ENCODE measurements around the gene STAMBPL1. TPM values are rescaled to one million over a fixed set of nuclear protein-coding genes. Genes with fewer than 3 reads are reported as not detected.
A peak's percentile ranks its signal among the peaks of the same experiment; 100 is the strongest.
"Not testable (repeated sequence)": the region's sequence is repeated elsewhere in the genome, so short reads cannot be mapped to it uniquely, and the experiment has no call there.

STAMBPL1 gene
- total RNA-seq, 1 donor from 2014 or later: 6.8 TPM

DNA sequence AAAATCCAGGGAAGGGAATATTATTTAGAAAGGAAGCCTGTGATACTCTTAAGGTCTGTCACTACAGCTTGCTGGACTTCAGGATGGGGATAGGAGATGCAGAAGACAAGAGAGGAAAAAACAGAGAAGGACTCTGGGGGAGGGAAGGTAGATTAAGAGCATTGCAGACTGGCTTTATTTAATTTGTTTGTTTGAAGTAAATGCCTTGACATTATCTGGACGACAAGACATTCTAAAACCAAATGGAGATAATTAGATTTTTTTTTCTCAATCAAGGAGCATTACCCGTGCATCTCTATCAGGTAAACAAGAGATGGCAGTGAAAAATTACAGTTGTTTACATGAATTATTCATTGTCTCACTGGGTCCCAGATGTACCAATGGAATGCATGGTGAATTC, 48.2 kb downstream of the STAMBPL1 start:
- no peak for DNase-seq
- Histone ChIP-seq H3K9me3 (no peaks in the 10 kb centered on the region), H3K36me3 (no peaks in the 10 kb centered on the region), H3K4me3 (no peak overlapping the region), H3K27ac (no peak overlapping the region), H3K27me3 (no peaks in the 10 kb centered on the region), H3K4me1 (peaks cover 6% of the 10 kb centered on the region)
- no peak for ATAC-seq
- intact Hi-C loops (cut with DNase I): no loop called here
- TF ChIP-seq, protein P1, sequence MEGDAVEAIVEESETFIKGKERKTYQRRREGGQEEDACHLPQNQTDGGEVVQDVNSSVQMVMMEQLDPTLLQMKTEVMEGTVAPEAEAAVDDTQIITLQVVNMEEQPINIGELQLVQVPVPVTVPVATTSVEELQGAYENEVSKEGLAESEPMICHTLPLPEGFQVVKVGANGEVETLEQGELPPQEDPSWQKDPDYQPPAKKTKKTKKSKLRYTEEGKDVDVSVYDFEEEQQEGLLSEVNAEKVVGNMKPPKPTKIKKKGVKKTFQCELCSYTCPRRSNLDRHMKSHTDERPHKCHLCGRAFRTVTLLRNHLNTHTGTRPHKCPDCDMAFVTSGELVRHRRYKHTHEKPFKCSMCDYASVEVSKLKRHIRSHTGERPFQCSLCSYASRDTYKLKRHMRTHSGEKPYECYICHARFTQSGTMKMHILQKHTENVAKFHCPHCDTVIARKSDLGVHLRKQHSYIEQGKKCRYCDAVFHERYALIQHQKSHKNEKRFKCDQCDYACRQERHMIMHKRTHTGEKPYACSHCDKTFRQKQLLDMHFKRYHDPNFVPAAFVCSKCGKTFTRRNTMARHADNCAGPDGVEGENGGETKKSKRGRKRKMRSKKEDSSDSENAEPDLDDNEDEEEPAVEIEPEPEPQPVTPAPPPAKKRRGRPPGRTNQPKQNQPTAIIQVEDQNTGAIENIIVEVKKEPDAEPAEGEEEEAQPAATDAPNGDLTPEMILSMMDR (IDR thresholded peaks at IDR 0.05): no peak

DNA sequence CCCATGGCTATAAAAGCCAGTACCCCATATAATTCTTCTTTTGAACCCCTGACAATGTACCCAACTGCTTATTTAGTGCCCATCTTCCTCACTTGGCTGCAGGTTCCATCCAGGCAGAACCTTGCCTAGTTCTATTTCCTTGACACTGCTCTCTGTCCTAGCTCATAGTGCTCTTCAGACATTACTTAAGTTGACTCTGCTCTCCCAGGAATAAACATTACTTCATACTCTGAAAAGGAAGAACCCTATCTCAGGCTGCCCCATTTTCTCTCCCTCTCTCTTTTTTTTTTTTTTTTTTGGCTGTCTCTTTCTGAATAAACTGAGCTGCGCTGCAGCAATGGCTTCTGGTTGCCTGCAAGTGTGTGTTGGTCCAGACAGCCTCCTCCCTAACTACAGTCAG, 51.5 kb downstream of the STAMBPL1 start:
- intact Hi-C loops (cut with DNase I): loop anchor here (10.0 kb wide), 2 partner anchors 97 to 283 kb away; no protein-coding TSS in a partner anchor
- DNase-seq (no peak), ATAC-seq (no peak)
- H3K27ac ChIP-seq: no peak overlapping the region
- no peaks in the 10 kb centered on the region for H3K27me3 ChIP-seq
- TF ChIP-seq, protein P1 (IDR thresholded peaks at IDR 0.05): no peak
- no peak overlapping the region for H3K4me3 ChIP-seq
- H3K9me3 ChIP-seq: no peaks in the 10 kb centered on the region
- H3K36me3 ChIP-seq: peaks cover under 1% of the 10 kb centered on the region
- H3K4me1 ChIP-seq: peaks cover 14% of the 10 kb centered on the region

DNA sequence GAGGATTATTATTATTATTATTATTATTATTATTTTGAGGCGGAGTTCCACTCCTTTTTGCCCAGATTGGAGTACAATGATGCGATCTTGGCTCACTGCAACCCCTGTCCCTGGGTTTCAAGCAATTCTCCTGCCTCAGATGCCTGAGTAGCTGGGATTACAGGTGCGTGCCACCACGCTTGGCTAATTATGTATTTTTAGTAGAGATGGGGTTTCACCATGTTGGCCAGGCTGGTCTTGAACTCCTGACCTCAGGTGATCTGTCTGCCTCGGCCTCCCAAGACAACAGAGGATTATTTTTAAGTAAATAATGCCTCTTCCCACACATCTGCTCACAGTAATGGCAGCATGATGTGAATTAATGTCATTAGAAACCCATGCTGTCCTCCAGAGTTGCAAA, 52.0 kb downstream of the STAMBPL1 start:
- H3K27me3 ChIP-seq, DNase-seq, H3K27ac ChIP-seq, H3K4me3 ChIP-seq, ATAC-seq, H3K36me3 ChIP-seq, H3K9me3 ChIP-seq: not testable (repeated sequence)
- peaks cover 14% of the 10 kb centered on the region for H3K4me1 ChIP-seq
- intact Hi-C loops (cut with DNase I): loop anchor here (10.0 kb wide), 2 partner anchors 97 to 283 kb away; no protein-coding TSS in a partner anchor

DNA sequence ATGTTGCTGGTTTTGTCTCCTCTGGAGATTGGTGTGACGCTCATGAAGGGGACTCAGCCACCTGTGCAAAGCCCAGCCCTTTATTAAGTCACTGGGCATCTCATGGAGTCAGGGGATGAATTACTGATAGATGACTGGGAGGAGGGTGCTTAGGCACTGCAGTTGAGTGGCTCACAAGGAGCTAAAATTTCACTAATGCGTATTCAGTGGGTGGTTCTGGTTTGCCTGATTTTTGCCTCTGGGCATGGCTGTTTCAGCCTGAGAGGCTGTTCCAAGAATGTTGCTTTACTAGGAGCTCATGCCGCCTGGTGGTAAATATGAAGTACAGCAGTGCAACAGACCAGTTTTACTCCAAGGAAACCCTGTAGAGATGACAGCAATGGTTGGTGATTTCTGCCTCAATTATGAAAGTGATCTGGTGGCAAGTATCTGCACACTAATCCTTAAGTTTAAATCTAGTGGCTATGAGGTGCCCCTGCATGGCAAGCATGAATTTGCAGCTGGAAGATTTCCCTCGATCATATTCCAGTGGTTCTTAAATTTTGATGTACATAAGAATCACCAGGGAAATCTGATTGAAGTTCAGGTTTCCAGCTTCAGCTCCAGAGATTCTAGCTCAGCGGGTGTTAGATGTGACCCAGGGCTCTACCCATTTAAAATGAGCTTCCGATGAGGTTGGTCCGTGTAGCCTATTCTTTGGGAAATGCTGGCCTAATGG, 52.7 kb downstream of the STAMBPL1 start:
- peaks cover 12% of the 10 kb centered on the region for H3K36me3 ChIP-seq
- TF ChIP-seq, protein P1 (IDR thresholded peaks at IDR 0.05): peak; percentile 90
- H3K4me3 ChIP-seq: no peak overlapping the region
- no peaks in the 10 kb centered on the region for H3K27me3 ChIP-seq
- intact Hi-C loops (cut with DNase I): loop anchor here (10.0 kb wide), 2 partner anchors 98 to 282 kb away; no protein-coding TSS in a partner anchor
- no peaks in the 10 kb centered on the region for H3K9me3 ChIP-seq
- ATAC-seq (peak; percentile 92), DNase-seq (no peak)
- H3K27ac ChIP-seq: no peak overlapping the region
- H3K4me1 ChIP-seq: peaks cover 14% of the 10 kb centered on the region

DNA sequence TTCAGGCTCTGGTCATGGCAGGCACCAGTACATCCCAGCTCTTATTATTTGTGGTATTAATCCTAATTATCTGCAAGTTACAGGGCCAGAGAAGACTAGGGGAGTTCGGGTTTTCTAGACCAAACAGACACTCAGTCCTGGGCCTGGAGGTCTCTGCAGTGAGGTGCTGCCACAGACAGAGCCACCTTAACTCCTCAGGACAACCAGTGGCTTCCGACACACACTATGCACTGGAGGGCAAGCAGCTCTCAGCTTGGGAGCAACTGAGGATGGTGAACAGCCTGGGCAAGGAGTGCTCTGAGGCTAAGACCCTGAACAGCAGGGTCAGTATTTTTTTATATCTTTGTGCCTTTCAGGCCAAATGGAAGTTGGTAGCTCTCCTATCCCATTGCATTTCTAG, 53.5 kb downstream of the STAMBPL1 start:
- ATAC-seq (no peak), DNase-seq (no peak)
- Histone ChIP-seq H3K9me3 (no peaks in the 10 kb centered on the region), H3K4me1 (peaks cover 14% of the 10 kb centered on the region), H3K36me3 (peaks cover 21% of the 10 kb centered on the region), H3K27ac (no peak overlapping the region), H3K4me3 (no peak overlapping the region), H3K27me3 (no peaks in the 10 kb centered on the region)
- TF ChIP-seq, protein P1 (IDR thresholded peaks at IDR 0.05): no peak
- intact Hi-C loops (cut with DNase I): loop anchor here (10.0 kb wide), 2 partner anchors 99 to 281 kb away; no protein-coding TSS in a partner anchor

DNA sequence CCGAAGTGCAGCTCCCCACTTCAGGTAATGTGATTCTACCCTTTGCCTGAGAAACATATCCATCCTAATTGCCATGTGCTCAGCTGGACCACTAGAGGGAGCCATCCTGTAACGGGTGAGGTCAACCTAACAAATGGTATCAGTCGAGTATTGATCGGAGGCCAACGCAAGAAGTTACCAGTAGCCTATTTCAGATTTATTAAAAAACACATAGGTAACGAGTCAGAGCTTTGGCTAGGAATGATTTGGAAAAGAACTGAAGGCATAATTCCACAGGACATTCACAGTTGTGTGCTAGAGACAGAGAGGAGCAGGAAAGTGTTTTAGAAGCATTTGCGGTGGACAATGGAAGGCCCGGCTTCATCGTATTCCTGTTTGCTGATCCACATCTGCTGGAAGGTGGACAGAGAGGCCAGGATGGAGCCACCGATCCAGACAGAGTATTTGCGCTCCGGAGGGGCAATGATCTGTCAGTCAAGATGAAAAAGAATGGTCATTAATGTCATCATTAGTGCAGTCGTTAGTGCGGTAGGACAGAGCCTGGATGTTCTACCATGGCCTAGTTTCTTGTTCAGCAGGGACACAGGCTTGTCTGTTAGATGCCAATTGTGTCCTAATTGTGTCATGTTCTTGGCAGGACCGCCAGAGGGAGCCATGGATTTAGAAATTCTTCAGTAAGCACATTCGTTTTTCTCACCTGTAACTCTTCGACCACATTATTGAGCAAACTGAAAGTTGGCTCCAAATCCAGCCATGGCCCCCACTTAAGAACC, 55.0 kb downstream of the STAMBPL1 start:
- peak; percentile 85 for ATAC-seq
- no peaks in the 10 kb centered on the region for H3K9me3 ChIP-seq
- H3K36me3 ChIP-seq: peaks cover 34% of the 10 kb centered on the region
- DNase-seq: peak; percentile 71
- H3K27ac ChIP-seq: no peak overlapping the region
- intact Hi-C loops (cut with DNase I): loop anchor here (10.0 kb wide), 2 partner anchors 100 to 280 kb away; no protein-coding TSS in a partner anchor
- TF ChIP-seq, protein P1 (IDR thresholded peaks at IDR 0.05): peak; percentile 85
- H3K4me1 ChIP-seq: peaks cover 14% of the 10 kb centered on the region
- no peak overlapping the region for H3K4me3 ChIP-seq
- H3K27me3 ChIP-seq: no peaks in the 10 kb centered on the region

Data from upper lobe of right lung (tissue), 1 donor.